ENCODE data around the gene UBAC2.
"Not testable (repeated sequence)": the region's sequence is repeated elsewhere in the genome, so short reads cannot be mapped to it uniquely, and the experiment has no call there.

Gene UBAC2

DNA sequence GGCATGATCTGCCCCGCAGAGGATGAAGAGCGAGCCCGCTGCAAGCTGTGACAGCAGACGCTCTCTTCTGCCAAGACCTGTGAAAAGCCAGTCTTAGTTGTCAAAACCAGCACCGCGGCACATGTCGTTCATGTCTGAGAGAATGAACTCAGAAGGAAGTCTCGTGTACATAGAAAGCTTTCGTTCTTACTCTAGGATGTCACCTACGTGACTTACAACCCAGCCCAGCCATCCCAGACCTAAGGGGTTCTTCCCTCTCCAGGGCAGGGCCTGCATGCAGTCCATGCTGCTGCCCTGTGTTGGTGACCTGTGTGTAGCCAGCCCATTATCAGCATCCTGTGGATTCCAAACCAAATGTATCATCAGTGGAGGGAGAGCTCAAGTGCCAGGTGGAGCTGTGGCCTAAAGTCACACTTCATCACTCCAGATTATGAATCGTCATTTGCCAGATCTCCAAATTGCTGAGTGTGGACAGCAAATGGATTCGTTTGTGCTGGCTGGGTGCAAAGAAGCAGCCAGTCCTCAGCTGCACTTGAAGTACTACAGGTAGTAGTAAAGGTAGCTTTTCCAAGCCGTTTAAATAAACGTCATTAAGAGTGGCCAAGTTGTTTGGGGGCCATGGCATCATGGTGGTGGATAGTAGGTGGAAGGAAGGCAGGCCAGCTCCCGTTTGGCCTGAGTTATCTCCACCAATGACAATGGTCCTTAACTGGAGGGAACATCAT is 180.4 kb downstream of the UBAC2 start:
- DNase-seq (ENCODE audit: low read depth), result no peak

DNA sequence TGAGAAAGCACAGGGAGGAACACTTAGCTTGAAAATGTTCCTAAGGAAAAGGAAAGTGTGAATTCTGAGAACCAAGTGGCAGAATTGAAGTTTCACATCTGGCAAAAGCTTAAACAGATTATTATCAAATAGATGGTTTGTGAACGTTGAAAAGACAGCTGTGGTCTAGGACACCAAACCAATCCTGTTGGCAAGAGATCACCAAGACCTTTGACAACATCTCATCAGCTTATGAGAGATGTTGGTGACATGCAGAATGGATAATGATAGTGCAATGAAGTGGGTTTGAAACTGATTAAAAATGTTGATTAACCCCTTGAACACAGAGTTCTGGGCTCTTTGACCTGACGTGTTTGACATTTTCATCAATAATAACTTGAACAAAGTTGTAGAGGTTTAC is 181.1 kb downstream of the UBAC2 start:
- DNase-seq (ENCODE audit: low read depth), result no peak

DNA sequence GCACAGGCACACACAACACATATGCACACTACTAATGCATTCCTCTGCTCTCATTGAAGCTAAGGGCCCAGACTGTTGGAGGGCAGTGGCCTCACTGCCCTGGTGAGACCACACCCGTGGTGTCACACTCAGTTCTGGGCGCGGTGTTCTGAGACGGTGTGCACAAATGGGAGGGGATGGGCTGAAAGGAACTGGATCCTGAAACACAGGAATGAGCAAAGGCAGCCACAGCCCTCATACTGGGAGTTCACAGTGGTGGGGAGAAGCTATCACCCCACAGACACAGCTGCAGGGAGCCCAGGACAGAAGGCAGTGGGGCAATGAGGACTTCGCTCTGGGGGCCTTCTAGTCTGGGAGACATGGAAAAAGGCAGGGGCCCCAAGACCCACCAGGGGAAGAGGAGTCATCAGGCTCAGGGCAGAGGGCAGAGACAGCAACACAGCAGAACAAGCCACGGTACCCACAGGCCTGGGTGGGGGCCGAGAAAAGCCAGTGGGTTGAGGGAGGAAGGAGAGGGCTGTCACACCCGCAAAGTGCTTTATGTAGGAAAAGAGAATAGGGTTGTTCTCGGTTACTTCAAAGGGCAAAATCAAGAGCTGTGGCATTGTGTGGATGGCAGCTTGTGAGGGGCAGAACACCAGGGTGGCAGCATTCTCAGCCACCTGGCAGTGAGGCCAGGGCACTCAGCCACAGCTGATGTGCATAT is 181.9 kb downstream of the UBAC2 start:
- no peak for DNase-seq (ENCODE audit: low read depth)

DNA sequence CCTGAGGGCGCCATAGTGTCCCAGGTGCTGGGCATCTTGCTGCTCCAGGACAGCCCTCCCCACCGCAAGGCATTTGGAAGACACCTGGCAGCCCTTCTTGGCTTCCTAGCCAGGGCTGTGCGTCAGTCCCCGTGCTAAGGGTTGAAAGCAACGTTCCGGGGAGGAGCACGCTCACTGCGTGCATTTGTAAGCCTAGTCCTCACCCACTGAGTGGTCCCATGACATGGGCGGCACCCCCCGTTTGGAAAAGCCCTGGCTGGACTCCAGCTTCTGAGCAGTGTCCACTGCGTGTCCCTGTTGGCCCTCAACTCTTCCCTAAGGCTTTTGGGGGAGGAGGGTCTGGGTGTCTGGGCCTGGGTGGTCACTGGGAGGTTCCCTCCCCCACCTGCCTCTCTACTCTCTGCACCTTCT is 182.9 kb downstream of the UBAC2 start:
- no peak for DNase-seq (ENCODE audit: low read depth)

DNA sequence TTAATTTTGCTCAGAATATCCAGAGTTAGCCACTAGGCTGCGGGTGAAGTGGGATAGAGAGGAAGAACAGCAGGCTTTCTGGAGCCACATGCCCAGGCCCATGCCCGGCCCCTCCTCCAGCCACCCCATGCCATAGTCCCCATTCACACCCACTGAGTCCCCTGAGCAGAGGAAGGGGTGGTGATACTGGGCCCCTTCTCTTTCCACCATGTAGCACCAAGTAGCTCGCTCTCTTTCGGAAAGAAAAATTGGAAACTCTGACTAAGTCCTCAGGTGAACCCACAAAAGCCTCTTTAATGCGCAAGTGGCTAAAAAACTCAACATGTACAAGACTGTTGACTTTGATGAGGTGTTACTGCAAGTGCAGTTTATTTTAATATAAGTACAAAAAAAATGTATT is 183.3 kb downstream of the UBAC2 start:
- DNase-seq (ENCODE audit: low read depth), result no peak

DNA sequence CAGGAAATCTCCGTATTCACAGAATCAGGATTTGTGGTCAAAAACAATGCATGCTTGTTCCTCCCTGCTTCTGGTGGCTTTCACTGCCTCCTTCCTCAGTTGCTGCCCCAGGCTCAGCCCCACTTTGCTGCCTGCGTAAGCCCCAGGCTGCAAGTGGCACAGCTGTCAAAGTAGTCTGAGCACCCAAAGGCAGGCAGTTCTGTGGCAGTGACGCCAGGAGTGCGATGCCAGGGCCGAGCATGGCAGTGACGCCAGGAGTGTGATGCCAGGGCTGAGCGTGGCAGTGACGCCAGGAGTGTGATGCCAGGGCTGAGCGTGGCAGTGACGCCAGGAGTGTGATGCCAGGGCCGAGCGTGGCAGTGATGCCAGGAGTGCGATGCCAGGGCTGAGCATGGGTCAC is 183.8 kb downstream of the UBAC2 start:
- no peak for DNase-seq (ENCODE audit: low read depth)

DNA sequence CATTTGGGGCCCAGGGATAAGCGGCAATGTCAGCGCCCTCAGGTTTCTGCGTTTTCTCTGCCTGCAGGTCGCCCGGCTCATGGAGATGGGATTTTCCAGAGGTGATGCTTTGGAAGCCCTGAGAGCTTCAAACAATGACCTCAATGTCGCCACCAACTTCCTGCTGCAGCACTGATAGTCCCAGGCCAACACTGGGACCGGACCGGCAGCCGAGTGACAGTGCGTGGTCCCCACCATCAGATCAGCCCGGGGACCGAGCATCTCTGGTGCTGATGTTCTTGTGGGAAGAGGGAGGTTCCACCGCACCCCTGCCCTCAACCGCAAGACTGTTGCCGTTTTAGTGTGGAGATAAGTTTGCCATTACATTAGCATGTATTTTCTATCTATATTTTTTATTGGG is 184.5 kb downstream of the UBAC2 start:
- no peak for DNase-seq (ENCODE audit: low read depth)

DNA sequence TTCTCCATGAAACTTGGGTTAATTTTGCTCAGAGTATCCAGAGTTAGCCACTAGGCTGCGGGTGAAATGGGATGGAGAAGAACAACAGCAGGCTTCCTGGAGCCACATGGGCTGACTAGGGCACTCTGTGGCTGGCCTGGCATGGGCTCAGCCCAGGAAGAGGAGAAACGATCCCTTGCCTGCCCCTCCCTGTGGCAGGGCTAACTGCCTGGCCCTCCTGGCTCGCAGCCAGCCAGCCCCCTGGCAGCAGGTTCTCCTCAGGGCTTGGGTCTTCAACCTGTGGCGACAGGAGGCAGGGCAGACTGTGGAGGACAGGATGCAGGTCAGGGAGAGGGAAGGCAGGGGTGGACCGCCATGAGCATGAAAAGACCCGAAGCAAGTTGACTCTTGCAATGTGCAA is 185.3 kb downstream of the UBAC2 start:
- no peak for DNase-seq (ENCODE audit: low read depth)

DNA sequence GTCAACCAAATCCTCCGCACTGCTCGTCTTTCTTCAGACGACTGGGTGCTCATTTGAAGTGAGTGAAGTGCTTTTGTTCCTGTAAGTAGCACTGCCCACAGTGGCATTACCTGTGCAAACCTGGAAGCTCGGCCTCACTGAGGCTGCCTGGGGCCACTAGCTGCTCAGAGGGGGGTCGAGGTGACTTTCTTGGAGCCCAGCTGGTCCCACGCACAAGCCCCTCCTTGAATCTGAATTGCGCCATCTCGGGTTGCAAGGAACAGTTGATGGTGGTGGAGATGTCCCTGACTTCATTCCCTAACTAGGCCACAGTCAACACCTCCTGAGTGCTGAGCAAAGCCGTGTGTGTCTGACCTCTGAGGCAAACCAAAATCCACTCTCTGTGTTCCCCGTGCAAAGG is 185.8 kb downstream of the UBAC2 start:
- no peak for DNase-seq (ENCODE audit: low read depth)

DNA sequence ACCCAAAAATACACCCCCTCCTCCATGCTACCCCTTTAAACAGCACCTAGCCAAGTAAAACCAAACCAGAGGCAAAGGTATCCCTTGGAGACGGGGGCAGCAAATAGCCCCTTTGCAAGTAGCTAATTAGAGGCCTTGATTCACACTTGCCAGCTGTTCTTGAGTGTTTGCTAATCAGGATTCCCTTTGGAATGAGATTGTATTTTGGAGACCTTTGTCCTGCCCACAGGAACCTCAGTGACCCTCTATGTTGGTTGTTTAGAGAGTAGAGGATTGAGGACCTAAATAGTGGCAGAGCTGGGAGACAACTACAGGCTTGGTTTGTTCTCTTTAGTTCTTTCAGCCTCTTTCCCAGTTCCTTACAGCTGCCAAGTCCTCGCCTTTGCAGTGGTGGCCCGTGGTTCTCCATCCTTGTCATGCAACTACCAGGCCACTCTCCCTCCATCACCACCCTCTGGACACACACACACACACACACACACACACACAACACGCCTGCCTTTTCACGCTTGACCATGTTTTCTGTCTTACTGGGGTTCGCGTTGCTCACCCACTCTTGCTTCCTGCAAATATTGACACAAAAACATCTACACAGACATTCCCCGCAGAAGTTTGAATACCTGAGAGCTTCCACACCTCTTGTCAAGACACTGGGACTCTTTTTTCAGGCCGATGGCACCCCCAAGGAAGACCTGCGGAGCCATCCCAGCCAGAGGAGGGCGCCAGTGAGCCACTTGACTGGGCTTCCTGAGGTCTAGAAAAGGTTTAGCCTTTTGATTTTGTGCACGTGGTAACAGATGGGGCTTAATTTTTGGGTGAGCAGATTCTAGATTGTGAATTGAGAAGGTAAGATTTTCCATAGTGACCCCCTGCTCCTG is 186.5 kb downstream of the UBAC2 start:
- peak; percentile 66 for DNase-seq (ENCODE audit: low read depth)

DNA sequence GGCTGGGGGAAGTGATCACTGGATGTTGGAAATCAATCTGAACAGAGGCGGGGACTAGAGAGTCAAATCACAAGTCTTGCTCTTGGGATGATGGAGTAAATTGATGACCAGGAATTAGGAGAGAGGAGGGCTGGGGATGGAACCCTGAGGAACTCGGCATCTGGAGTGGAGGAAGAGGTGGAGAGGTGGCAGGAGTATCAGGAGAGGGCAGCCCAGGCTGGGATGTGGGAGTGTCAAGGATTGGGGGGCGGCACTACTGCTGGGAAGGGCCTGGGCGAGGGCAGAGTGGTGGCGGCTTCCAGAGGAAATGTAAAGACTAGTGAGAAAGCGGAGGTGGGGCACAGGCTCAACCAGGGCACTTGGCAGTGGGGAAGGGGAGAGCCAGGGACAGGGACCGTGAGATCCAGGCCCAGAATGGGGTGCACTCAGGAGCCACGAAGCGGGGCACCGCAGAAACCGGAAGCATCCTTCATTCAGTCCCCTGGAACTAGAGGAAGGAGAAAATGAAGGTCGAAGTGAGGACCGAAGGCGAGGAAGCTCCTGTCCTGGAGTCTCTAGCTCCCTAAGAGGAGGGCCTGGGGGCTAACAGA is 187.8 kb downstream of the UBAC2 start:
- DNase-seq (ENCODE audit: low read depth), result no peak

DNA sequence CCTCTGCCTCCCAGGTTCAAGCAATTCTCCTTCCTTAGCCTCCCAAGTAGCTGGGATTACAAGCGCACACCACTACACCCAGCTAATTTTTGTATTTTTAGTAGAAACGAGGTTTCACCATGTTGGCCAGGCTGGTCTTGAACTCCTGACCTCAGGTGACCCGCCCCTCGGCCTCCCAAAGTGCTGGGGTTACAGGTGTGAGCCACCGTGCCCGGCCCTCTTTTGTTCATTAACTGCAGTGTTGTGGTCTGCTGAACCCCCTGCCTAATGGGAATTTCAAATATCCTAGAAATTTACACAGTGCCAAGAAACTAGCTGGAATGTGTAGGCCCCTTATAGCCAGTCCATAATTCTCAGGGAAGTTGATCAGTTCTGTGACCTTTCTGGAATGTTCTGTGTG is 188.4 kb downstream of the UBAC2 start:
- not testable (repeated sequence) for DNase-seq (ENCODE audit: low read depth)

DNA sequence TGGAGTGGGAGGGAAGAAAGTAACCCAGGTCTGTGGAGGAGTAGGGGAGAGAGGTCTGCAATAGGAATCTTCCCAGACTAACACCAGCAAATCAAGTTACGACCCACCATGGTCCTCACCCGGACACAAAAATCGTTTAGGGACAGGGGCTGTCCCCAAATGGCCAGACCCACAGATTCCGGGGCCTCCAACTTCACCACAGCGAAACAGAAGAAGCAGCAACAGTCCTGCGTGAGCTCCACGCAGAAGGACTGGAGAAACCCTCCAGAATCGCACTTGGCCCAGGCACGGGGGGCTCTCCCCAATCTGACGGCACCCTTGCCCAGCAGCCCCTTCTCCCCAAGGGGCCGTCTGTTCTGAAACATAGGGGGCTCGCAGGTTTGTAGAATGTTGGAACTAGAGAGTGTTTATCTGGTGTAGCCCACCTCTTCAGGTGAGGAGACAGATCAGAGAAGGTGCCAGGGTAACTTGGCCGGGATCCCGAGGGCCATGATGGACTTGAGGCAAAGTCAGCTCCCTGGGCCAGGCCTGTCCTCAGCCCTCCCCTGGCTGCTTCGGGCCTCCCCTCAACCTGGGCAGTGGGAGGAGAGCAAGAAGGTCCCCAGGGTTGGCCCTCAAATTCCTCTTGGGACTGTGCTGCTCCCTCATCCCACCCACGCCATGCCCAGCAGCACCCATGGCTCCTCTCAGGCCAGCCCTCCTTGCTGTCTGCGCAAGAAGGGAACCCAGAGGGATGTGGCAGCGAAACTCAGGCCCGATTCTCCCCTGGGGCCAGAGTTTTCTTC is 189.1 kb downstream of the UBAC2 start:
- DNase-seq (ENCODE audit: low read depth), result no peak

DNA sequence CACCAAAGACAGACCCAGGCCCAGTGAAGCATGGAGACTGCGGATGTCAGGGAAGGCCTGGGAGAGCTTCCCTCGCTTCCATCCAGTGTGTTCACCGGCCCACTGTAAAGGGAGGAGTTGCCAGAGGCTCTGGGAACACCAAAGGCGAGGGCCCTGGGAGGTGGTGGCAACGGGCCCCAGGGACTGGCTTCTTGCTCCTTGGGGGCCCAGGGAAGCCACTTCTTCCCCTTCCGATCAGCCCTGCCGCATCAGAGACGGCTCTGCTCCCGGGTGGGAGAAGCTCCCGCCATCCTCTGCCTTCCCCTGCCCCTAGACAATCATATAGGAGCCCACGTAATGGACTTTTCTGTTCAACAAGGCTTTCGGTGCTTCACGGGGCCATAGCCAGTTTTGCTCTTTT is 189.9 kb downstream of the UBAC2 start:
- no peak for DNase-seq (ENCODE audit: low read depth)

DNA sequence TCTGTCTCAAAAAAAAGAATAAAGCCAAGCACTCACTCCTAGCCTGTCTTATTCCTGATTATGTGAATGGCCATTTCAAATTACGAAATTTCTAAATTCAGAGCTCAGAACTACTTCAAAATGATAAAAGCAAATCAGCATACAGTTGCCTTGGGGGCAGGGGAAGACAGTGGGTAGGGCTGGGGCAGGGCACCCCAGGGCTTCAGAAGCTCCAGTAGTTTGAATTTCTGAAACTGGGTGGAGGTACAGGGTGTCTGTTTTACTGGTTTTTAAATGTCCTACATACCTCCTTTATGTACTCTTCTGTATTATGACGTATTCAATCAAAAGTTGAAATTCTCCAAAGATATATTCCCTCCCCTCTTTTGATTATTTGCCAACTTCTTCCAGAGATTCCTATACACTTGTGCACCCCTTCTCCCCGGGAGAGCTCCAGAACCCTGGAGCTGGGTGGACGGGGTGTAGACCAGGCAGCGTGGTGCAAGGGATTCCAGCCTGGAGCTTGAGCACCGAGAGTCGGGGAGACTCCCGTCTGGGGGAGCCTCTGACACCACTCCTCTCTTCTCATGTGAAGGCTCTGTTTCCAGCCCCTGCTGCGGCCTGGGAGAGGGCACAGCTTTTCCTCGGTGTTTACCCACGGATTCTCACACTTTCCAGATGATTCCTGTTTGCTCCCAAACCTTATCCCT is 191.3 kb downstream of the UBAC2 start:
- DNase-seq (ENCODE audit: low read depth), result no peak

DNA sequence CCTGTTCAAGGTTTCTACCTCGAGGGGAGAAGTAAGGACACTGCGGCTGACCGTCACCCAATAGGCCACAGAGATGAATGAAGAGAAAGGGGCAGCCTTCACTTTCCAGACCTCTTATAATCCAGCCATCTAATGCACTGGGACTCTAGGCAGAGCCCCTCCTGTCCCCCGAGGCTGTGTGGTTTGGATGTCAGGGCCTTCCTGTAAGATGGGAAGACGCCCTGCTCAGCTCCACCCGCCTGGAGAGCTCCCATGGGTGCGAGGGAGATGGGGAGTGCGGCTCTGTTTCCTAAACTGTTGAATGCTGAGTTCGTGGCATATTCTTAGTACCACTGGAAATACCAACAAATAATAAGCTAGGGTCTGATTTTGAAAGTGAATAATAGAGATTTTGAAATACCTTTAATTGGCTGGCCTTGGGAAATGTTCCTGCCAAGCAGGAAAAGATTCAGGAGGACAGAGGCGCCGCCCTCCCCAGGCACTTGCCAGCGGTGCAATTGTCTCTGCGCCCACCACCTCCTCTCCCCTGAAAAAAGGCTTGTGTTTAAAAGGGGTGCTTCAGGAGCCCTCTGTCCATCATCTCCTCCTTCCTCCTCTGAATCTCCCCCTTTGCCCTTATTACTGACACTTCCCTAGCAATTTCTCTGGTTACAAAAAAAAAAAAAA is 191.9 kb downstream of the UBAC2 start:
- no peak for DNase-seq (ENCODE audit: low read depth)

DNA sequence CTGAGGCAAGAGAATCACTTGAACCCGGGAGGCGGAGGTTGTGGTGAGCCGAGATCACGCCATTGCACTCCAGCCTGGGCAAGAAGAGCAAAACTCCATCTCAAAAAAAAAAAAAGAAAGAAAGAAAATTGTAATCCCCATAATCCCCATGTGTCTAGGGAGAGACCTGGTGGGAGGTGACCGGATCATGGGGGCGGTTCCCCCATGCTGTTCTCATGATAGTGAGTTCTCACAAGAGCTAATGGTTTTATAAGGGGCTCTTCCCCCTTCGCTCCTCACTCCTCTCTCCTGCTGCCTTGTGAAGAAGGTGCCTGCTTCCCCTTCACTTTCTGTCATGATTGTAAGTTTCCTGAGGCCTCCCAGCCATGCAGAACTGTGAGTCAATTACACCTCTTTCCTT is 192.7 kb downstream of the UBAC2 start:
- DNase-seq (ENCODE audit: low read depth), result not testable (repeated sequence)

DNA sequence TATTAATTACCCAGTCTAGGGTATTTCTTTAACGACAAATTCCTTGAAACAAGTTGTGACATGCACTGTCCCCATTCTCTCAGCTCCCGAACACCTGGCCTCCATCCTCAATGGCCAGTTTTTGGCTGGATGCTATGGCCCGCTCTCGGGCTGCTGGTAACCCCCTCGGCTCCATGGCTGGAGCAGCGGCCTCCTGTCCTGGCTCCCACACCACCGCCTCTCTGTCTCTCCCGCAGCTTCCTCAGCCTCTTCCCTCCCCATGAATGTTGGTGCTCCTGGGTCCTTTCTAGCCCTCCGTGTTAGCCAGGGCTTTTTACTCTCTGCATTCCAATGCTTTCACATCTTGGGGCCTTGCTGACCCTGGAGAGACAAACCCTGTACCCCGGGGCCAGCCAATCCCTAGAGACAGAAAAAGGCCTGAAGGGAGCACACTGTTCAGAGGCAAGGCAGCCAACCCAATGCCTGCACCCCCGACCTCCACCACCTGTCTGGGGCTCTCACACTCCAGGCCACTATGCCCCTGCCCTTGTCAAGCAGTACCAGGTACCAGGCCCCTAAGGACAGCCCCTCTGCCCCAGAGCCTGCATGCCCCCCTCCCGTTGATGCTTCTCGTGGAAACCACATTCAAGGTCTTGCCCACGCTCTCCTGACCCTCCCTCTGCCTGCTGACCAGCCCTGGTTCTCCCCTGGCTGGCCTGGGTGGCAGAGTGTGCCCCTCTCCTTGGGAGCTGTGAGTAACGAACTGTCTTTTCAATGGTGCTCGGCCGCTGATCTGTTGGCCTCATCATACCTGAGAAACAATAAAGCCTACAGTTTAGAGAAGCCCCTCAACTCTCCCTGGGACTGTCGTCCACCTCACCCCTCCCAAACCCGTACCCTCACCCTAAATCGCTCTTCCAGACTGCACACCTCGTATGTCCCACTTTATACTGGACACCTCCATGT is 193.4 kb downstream of the UBAC2 start:
- DNase-seq (ENCODE audit: low read depth), result no peak

DNA sequence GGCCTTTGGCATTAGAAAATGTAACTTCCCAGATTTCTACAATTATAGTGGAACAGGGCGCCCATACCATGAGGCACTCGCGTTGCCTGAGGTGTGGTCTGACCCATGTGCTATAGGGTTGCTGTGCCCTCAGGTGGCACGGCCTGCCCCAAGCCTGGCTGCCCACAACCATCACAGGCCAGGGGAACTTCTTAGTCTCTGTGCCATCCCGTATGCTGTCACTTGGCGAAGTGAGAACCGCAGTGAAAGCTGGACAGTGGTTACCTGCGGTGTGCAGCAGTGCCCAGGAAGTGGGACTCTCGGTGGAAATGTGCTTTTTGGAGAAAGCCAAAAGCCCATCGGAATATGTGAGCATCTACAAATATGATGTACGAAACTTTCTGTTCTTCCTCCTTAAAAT is 194.8 kb downstream of the UBAC2 start:
- DNase-seq (ENCODE audit: low read depth), result no peak

All from stimulated activated CD8-positive, alpha-beta memory T cell treated with anti-CD3 and anti-CD28 coated beads, Interleukin-12 subunit alpha, Interleukin-12 subunit beta, amount 100 ng/mL, for 4 hours (primary cell).